NCI-H1694 (cell line): ENCODE results near the gene FHL2.

ENCODE experiments used
- DNase-seq: peaks from one replicate; lab custom pipeline; 2025; lab: John Stamatoyannopoulos, UW

The FHL2 gene

DNA sequence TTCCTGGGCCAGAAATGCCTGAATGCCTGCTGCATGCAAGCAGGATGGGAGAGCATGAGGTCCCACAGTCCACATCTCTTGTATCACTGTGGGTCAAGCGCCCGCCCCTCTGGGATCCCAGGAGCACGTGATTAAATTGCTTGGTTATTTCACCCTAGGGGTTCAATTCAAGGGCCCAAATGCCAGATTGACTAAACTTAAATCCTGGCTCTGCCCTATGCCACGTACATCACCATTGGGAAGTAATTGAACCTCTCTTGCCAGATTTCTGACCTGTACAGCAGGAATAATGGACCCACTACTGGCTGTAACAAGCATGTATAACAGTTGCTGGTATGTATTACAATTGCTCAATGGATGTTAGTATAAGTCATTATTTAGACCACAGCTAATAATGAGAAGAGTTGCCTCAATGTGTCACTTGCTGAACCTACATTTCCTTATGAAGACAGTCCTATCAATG, 19.9 kb downstream of the FHL2 start:
- no peak for DNase-seq

DNA sequence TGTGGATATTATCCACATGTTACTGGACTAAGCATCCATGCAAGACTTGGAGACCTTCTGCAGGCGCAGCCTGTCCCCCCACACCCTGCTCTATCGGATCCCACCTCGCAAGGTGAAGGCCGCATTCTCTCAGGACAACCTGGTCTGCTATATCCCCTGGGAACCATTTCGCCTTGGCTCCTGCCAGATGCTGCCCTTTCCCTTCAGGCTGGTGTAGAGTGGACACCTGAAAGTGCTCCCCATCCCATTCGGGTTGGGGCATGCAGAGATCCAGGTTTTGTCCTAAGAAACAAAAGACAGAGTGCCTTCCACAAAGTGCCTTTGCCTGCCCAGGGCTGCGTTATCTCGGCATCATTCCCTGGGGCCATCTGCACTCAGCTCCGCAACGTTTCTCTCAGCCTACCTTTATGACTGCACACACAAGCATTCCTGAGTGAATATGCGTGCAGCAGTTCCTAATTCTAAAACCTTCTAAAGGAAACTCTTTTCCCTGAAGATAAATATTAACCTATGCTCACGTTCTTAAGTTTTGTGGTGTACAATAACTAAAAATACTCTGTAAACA, 20.5 kb downstream of the FHL2 start:
- no peak for DNase-seq

DNA sequence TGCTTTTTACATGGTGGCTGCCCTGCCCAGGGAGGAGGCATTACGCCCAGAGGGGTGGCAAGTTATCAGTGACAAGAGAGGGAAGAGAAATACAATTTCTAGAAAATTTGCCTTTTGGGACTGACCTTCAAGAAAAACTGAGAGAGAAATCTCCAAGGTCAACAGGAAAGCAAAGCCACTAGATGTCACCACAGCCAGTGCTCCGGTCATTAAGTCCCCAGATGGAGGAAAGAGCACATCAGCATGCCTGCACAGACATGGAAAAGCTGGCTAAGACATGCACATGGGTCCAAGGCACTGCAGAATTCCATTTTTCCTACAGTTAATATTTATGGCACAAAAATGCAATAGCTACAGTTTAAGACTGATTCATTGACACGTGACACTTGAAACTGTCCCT, 21.0 kb downstream of the FHL2 start:
- DNase-seq, result no peak

DNA sequence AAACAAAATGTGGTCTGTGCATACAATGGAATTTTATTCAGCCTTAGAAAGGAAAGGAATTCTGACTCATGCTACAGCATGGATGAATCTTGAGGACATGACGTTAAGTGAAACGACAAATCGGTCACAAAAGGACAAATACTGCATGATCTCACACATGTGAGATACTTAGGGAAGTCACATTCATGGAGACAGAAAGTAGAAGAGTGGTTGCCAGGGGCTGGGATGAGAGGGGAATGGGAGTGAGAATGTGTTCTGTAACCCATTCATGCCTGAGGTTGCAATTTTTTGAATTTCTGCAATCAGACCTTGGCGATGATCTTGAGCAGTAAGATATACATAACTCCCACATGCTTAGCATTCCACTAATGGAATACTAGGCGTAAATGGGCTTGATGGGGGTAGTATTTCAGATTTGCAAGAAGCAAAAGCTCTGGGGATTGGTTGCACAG, 22.0 kb downstream of the FHL2 start:
- DNase-seq, result no peak

DNA sequence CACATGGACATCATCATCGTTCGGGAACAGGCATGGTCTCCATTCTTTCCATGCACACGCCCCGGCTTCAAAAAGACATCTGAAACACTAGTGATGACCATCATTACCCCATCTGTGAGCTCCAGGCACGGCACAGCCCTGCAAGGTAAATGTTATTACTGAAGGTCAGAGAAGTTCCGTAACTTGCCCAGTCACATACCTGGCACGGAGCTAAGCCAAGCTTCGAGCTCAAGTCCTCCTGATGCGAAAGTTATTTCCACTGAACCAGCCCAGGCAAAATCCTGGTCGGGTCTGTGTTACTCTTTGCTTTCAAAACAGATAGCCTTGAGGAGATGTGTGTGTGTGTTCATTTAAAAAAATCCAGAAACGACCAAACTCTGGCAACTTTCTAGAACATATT, 22.8 kb downstream of the FHL2 start:
- no peak for DNase-seq

DNA sequence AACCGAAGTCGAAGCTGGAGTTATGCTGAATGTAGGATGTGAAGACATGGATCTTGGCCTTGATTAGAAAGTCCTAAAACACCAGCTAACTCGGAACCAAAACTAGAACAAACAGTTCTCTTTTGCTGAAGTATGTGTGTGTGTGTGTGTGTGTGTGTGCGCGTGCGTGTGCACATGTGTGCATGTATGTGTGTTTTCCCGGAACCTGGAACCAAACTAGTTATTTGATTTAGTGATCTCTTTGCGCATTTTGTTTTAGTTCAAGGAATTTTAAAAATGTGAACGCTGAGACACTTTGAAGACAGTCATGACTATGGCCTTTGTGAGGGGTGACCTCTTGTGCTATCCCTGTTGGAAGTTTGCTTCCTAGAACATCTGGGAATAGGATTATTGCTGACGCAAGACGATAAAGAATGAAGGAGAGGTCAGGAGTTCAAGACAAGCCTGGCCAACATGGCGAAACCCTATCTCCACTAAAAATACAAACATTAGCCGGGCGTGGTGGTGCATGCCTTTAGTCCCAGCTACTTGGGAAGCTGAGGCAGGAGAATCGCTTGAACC, 23.8 kb downstream of the FHL2 start:
- no peak for DNase-seq

DNA sequence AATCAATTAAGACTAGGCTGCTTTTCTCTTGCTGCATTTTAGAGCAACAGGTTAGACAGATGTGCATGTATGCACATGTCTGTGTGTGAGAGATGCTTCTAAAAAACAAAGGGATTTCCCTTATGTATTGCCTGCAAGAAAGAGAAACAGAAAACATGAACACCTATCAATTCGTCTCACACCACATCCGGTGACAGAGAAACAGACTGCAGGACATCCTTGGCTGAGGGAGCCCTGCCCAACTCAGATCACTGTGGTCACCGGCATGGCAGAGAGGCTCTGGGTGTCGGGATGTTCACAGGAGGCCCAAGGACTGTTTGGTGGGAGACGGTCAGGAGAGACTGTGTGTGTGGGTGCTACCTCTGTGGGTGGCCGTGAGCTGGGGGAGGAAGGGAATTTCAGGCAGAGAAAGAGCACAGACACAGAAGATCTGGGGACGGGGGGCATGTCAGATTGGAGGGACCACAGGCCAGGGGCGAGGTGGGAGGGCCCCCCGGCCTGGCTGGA, 24.9 kb downstream of the FHL2 start:
- DNase-seq, result no peak

DNA sequence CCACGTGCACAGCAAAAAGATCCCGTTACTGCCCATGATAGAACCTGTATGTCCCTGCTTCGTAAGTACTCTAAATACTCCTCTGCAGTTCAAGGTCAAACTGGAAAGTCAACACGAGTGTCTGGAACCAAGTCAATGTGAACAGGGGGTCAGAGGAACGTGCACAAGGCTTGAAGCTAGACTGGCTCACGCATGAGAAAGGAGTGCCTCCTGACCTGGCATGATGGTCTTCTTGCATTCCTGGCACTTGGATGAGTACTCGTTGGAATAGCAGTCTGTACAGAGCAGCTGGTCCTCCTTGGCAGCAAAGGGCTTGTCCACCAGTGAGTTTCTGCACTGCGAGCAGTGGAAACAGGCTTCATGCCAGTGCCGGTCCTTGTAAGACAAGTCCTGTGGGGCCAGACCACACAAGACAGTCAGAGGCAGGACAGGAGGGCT, 25.5 kb downstream of the FHL2 start:
- DNase-seq, result no peak

DNA sequence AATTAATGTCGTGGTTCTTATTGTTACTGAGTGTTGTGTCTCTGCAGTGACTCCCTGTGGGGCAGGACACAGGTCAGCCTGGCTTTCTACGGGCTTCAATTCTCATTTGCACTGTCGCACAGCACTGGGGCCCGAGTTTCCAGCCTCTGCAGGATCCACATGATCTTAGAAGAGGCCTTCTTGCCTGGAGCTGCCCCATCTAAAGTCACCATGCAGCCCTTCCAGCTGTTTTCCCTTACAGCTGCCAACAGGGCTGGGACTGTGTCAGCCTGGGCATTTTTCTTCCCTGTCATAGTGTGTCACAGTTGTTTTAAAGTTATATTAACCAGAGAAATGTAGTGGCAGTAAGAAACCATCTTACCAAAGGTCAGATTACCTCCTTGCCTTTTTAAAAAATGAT, 27.0 kb downstream of the FHL2 start:
- DNase-seq, result no peak

DNA sequence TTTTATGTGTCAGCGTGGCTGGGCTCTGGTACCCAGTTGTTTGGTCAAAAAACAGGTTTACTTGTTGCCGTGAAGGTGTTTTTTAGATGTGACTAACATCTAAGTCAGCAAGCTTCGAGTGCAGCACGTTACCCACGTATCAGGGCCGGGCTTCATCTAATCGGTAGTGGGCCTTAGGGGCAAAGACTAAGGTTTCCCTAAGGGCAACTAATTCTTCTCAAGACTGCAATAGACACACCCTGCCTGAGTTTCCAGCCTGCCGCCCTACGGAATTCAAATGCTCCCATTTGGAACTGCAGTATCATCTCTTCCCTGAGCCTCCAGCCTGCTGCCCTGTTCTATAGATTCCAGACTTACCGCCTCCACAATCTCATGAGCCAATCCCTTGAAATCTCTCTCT, 27.7 kb downstream of the FHL2 start:
- DNase-seq, result no peak

DNA sequence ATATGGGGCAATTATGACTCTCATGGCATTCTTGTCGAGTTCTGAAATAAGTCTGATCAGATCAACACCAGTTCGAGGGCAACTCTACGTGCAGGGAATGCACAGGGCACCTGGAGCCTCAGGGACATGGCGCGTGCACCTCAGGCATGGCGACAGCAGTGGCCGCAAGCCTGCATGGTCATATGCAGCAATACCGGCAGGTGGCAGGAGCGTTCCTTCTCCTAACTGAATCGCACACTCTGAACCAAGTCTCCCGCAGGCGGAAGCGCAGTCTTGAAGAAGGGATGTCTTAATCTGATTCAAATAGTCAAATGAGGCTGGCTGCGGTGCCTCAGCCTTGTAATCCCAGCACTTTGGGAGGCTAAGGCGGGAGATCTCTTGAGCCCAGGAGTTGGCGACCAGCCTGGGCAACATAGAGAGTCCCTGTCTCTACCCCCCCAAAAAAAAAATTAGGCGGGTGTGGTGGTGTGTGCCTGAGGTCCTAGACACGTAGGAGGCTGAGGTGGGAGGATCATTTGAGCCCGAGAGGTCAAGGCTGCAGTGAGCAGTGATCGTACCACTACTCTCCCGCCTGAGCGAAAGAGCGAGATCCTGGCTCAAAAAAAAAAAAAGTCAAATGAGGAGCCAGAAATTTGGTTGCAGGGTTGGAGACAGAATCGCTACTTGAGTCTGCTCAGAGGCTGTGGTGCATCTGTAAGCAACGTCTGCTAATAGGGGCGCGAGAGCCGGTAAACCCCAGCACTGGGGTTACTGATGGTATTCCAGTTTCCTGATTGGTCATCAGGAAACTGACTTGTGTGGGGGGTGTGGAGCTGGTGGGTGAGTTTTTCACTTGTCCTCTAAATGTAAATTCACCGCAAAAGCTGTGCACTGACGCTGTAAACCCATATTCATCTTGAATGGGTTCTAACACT, 28.8 kb downstream of the FHL2 start:
- DNase-seq, result peak; percentile 80

DNA sequence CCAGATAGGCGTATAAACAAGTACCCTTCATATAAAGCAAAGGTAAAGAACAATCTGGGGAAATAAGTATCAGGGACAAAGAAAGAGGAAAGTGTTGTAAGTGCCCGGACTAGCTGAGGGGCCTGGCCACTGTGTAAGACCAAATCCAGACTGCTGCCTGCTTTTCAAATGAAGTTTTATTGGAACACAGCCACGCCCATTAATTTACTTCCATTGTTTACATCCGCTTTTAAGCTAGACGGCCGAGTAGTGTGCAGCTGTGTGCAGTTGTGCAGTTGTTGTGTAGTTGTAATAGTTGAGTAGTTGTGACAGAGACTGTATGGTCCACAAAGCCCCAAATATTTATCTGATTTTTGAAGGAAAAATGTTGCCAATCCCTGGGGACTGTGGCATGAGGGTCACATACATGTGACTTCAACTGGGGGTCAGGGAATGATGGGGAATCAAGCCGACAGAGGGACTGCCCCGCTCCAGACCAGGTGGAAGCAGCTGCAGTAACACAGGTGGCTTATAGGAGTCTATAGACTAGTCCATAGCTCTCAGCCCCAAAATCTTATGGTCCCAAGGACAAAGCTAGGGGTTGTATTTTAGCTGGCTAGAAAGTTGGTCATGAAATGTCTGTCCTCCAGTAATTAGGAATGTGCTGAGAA, 30.0 kb downstream of the FHL2 start:
- DNase-seq, result no peak

DNA sequence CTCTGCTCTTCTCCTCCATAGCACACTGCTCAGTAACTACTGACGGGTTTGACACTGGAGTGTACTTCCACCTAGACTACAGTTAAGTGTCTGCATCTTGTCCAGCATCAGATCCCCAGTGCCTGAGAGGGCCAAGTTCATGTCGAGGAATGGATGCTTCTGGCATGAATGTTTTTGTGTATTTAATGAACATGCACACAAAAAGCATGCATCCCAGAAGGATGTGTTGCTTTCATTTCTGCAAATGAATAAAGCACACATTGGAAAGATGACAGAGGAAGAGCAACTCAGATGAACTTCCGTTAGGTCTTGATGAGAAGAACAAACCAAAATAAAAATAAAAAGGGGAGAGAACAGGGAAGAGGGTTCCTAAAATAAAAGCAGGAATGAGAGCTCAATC, 33.6 kb downstream of the FHL2 start:
- no peak for DNase-seq

DNA sequence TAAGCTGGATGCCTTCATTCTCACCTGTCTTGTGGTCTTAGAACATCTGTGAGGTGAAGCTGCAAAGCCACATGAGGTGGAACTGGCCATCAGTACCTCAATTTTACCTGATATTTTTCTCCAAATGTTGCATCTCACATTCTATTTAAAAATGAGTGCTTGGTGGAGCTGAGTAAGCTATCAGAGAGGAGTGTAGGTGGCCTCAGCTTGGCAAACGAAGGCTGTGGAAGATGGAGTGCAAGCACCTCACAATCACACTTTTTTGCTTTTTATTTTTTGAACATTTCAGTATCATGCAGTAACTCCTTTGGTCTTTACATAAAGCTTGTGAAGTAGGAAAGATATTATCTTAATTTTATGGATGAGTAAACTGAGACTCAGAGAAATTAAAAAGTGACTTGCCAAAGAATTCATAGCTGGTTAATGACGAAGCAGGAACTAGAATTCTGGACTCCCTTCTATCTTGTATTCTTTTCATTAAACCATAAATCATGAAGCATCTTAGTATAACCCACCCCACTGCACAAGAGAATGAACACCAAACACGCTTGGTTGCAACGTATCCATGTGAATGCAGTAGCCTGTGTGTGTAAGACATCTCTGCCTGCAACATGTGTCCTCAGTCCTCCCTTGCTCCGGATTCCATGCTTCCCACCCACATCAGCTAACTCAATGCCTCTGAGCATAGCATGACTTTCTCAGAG, 34.3 kb downstream of the FHL2 start:
- DNase-seq, result no peak

DNA sequence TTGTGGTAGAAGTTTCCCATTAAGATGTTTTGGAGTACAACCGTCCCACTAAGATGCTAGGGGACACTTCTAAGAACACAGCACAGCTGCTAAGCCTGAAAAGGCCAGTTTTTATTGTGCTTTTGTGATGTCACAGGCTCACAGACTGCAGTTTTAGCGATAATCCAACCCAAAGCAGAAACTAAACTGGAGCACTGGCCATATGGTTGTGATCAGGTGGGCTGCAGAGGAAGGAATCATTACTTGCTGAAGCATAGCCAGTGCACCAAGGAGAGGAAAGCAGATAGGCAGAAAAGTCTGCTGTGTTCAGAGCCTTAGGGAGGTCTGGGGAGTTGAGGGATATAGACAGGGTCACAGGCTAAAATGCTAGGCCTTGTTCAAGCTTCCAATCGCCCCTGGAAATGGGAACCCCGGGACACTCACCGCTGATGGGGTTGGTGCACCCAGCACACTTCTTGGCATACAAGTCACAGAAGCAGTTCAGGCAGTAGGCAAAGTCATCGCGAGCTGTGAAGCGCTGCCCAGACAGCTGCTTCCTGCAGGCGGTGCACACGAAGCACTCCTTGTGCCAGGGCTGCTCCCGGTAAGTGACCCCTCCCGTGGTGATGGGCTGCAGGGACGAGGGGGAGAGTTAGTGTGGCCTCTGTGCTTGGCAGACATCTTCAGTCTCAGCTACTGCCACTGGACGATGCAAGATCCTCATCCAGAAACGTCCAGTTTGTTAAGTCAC, 35.8 kb downstream of the FHL2 start:
- DNase-seq, result no peak

DNA sequence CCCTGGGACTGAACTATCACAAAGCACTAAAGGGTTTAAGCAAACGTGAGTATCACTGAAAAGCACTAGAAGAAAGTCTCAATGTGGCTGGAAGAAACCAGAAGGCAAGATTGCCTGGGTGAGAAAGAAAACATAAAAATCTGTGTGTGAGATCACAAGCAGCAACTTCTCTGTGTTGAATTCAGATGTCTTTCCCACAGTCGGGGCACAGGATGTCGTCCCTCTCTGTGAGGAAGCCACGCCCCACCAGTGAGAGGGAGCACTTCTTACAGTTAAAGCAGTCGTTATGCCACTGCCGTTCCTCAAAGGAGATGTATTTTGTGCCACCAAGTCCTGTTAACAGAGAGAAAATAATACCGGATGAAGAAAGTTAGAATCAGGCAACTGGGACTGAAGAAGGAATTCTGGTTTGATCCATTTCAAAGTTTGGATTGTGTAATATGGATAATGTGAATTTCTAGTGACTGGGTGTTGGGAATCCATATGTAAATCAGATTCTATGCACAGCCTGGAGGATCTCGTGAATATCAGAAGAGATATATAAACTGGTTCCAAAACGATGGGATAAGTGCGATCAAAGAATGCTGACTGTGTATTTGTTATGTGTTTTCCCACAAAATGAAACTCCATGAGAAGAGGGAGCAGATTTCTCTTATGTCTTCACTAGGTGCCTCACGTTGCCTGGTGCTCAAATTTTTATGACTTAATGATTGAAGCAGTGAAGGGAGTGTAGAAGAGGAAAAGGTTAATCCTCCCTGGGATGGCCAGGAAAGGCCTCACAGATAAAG, 37.6 kb downstream of the FHL2 start:
- no peak for DNase-seq

DNA sequence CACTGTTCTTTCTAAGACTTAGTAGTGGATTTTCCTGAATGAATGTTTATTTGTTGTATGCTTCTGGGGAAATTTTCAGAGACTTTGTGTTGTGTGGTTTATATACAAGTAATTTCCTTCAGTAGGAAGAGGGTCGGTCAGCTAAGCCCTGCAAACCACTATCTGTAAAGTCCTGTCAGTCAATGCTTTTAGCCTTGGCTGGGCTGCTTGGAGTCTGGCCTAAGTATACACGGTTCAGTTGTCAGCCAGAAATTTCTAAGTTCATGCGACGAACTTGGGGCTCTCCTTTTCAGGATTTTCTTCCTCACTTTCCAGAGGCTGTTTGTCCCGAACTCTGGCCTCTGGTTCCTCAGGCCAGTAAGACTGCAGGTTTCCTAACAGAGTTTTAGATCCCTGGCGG, 40.3 kb downstream of the FHL2 start:
- DNase-seq, result no peak

DNA sequence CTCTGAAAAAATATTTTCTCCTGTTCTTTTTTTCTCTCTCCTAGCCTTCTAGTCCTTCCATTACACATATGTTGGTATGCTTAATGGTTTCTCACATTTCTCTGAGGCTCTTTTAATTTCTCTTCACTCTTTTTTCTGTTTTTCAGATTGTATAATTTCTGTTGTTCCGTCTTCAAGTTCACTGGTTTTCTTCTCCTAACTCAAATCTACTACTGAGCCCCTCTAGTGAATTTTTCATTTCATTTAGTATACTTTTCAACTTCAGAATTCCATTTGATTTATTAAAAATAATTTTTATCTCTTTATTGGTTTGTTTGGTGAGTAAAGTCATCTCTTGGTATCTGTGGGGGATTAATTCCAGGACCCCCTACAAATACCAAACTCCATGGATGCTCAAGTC, 41.7 kb downstream of the FHL2 start:
- DNase-seq, result no peak

DNA sequence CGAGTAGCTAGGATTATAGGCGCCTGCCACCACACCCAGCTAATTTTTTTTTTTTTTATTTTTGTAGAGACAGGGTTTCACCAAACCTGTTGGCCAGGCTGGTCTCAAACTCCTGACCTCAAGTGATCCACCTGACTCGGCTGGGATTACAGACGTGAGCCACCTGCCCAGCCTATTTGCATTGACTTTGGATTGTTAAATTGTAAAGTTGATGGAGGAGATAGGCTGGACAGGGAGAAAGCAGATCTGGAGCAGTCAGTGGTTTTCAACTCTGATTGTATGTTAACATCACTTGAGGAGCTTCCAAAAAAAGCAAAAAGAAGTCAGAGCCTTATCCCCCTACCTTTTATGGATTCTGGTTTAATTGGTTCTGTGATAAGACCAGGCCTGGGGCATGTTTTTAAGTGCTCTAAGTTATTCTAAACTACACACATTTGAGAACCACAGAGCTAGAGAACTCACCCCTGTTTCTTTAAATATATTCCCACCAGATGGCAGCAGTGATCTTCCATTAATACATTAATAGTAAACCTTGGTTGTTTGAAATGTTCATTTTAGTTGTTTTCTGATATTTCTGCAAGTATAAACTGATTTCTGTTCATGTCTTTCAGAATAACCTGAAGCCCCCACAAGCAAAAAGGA, 54.0 kb downstream of the FHL2 start:
- DNase-seq, result peak; percentile 36

DNA sequence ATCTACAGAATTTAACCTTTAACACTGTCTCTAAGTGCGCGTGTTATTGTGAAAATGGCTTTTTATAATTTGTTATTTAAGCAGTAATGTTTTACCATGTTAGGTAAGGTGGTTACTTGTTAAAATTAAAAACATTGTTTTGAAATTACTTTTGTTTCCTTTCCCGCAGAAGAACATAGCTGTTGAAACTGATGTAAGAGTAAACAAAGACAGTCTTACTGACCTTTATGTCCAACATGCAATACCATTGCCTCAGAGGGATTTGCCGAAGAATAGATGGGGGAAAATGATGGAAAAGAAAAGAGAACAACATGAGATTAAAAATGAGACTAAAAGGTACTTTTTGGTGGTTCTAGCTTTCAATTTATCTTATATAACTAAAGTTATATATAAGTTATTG, 59.4 kb downstream of the FHL2 start:
- no peak for DNase-seq
